HFF-Myc (cell line): ENCODE measurements around the gene PTPRN2.

Experiments
- DNase-seq: peaks from one replicate; pipeline ENCODE4 v3.0.0-alpha.2; 2011; ENCODE audit warnings: low read depth; ENCODE audit errors: extremely low read depth
- H3K4me3 ChIP-seq: replicated peaks from 2 replicates; pipeline ENCODE4 v1.5.1; 2011; ENCODE audit warnings: low read depth, mild to moderate bottlenecking, control low read depth, low read length
- TF ChIP-seq, protein P1 (sequence below): IDR thresholded peaks from 2 replicates; pipeline ENCODE4 v1.5.1; 2012; ENCODE audit warnings: mild to moderate bottlenecking, low read depth, low read length, control low read depth; ENCODE audit errors: missing control alignments

Gene PTPRN2

GRCh38 chr7:157977717-157978496 lies 609.7 kb downstream of the PTPRN2 start:
- DNase-seq, result no peak
- TF ChIP-seq, protein P1, sequence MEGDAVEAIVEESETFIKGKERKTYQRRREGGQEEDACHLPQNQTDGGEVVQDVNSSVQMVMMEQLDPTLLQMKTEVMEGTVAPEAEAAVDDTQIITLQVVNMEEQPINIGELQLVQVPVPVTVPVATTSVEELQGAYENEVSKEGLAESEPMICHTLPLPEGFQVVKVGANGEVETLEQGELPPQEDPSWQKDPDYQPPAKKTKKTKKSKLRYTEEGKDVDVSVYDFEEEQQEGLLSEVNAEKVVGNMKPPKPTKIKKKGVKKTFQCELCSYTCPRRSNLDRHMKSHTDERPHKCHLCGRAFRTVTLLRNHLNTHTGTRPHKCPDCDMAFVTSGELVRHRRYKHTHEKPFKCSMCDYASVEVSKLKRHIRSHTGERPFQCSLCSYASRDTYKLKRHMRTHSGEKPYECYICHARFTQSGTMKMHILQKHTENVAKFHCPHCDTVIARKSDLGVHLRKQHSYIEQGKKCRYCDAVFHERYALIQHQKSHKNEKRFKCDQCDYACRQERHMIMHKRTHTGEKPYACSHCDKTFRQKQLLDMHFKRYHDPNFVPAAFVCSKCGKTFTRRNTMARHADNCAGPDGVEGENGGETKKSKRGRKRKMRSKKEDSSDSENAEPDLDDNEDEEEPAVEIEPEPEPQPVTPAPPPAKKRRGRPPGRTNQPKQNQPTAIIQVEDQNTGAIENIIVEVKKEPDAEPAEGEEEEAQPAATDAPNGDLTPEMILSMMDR, result no peak
- H3K4me3 ChIP-seq, result no peak overlapping the region

GRCh38 chr7:157977306-157977705 lies 610.3 kb downstream of the PTPRN2 start:
- DNase-seq, result no peak
- H3K4me3 ChIP-seq, result no peak overlapping the region
- TF ChIP-seq, protein P1, result no peak

DNA sequence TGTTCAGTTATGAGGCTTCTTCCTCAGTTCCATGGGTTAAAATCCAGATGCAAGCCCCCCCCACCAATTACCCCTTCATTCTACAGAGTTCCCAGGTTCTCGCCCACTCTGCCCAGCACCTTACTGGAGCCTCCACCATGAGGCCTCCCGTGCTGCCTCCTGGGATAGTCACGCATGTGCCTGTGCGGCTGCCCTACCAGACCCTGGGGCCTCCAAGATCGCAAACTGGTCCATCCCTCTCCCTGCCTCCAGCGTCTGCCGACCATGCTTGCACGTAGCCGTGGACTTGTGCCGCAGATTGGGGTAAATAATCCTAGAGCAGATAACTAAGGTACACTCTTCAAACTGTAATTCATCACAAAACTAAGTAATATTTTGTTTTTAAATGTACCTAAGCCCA lies 611.2 kb downstream of the PTPRN2 start:
- no peak overlapping the region for H3K4me3 ChIP-seq
- TF ChIP-seq, protein P1, result no peak
- no peak for DNase-seq

DNA sequence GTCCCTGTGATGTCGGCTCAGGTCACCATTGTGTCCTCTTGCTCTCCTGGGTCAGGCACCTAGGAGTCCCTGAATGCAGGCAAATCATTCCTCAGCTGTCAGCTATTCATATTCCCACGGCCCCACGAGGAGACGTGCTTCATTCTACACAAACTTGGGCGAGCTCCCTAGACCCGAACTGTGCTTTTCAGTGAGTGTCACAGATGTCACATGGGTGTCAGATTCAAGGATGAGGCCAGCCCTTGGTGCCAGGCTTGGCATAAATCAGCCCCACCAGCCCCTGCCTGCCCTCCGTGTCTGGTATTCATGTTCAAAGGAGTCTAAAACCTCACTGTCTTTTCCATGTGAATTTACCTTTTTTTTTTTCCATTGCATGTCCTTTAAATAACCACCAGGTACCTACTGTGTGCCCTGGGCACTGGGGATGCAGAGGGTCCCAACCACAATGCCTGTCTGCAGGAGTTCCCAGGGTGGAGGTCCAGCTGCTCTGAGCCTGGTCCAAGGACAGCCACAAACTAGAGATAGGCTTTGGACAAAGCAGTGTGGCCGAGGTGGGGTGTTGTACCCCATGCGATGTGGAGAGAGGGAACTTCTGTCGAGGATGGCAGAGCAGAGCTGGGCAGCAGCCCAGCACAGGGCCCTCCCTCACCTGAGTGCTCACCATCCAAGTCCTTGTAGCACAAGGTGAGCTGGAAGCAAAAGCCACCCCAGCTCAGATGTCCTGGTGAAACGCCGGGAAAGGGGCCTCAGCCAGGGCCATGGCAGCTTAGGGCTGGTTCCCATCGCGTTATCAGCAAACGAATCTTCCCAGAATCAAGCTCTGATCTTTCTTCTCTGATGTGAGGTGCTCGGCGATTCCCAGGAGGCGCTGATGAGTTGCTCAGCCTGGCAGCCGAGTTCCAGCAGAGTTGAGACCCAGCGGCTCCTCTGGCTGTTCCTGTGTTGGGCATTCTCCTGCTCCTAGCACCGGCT lies 611.9 kb downstream of the PTPRN2 start:
- no peak for DNase-seq
- TF ChIP-seq, protein P1, result no peak
- H3K4me3 ChIP-seq, result no peak overlapping the region

DNA sequence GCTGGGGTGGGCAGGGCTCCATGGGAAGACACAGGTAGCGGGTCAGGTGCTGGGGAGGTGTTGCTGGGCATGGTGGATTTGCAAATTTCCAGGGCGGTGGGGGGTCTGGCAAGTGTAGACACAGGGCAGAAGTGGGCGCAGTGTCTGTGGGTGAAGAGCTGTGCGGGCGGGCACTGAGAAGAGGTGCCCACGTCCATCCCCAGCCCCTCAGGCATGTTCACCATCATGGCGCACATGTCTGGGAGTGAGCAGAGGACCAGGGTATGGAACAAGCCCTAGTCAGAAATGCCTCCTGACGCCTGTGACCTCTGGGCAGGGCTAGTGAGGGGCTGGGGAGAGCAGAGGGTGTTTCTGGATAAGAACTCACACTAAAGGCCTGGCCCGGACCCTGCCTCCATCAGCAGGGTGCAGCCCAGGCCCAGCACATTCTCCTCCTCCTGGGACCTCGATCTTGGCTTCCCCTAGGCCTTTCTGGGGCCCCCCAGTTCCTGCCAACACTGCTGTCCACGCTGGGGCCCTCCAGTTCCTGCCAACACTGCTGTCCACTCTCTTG lies 612.9 kb downstream of the PTPRN2 start:
- TF ChIP-seq, protein P1, result no peak
- DNase-seq, result no peak
- H3K4me3 ChIP-seq, result no peak overlapping the region

- no peak overlapping the region for H3K4me3 ChIP-seq
- TF ChIP-seq, protein P1, result no peak
- DNase-seq, result no peak
Observed at GRCh38 chr7:157973971-157974677, 613.5 kb downstream of the PTPRN2 start.
